Measurements from ENCODE around the gene ITFG2. TPM values are rescaled to one million over a fixed set of nuclear protein-coding genes. Genes with fewer than 3 reads are reported as not detected.

Gene ITFG2
- total and polyA plus RNA-seq, 8 donors, result 17.0 to 51.6 (median 24.1) TPM

- Histone ChIP-seq H3K4me1 (peaks cover 0 to 3% (median 0%) of the 10 kb centered on the region in 3 donors), H3K9me3 (no peaks in the 10 kb centered on the region), H3K27ac (no peak overlapping the region), H3K27me3 (no peaks in the 10 kb centered on the region), H3K36me3 (no peaks in the 10 kb centered on the region), H3K4me3 (no peak overlapping the region)
- no peak for DNase-seq
- intact Hi-C loops (cut with DNase I), result loop anchor here in 1 of 3 donors (2.0 kb wide), 1 partner anchor 46 kb away; no protein-coding TSS in a partner anchor
- FAIRE-seq, result no peak
- 42 to 44% methylated on average over 5 of the region's 5 CpGs for WGBS, 2 donors
- ATAC-seq, result no peak
- TF ChIP-seq CTCF (IDR thresholded peaks at IDR 0.05), result no peak
Measured at GRCh38 chr12:2785017-2785416, 27.5 kb upstream of the ITFG2 start.

DNA sequence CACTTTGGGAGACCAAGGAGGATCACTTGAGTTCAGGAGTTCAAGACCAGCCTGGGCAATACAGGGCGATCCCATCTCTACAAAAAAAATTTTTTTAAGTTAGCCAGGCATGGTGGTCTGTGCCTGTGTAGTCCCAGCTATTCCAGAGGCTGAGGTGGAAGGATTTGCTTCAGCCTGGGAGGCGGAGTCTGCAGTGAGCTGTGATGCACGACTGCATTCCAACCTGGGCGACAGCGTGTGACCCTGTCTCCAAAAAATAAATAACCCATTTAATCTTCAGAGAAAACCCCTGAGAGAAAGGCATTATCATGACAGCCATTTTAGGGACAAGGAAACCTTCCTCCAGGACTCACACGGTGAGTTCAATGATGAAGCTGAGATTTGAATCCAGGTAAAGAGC, 21.4 kb upstream of the ITFG2 start:
- FAIRE-seq, result no peak
- DNase-seq, result no peak
- no peak for TF ChIP-seq CTCF (IDR thresholded peaks at IDR 0.05)

GRCh38 chr12:2792671-2793500, 19.6 kb upstream of the ITFG2 start:
- FAIRE-seq, result no peak
- Histone ChIP-seq H3K27me3 (no peaks in the 10 kb centered on the region), H3K4me3 (no peak overlapping the region), H3K36me3 (no peaks in the 10 kb centered on the region), H3K27ac (no peak overlapping the region), H3K9me3 (no peaks in the 10 kb centered on the region), H3K4me1 (peaks cover 14% of the 10 kb centered on the region in 3 donors)
- WGBS, 2 donors, result 74 to 79% methylated on average over 25 of the region's 25 CpGs
- ATAC-seq, result no peak
- TF ChIP-seq CTCF (IDR thresholded peaks at IDR 0.05), result no peak
- intact Hi-C loops (cut with DNase I), result no loop called here
- no peak for DNase-seq

More for the DNA sequence above, 21.4 kb upstream of the ITFG2 start:
- no peaks in the 10 kb centered on the region for H3K36me3 ChIP-seq
- H3K27ac ChIP-seq, result no peak overlapping the region
- intact Hi-C loops (cut with DNase I), result no loop called here
- no peaks in the 10 kb centered on the region for H3K27me3 ChIP-seq
- ATAC-seq, result no peak
- H3K4me1 ChIP-seq, result no peaks in the 10 kb centered on the region
- WGBS, 2 donors, result 76 to 80% methylated on average over 6 of the region's 6 CpGs
- no peaks in the 10 kb centered on the region for H3K9me3 ChIP-seq
- no peak overlapping the region for H3K4me3 ChIP-seq

GRCh38 chr12:2793561-2793960, 18.9 kb upstream of the ITFG2 start:
- no peaks in the 10 kb centered on the region for H3K27me3 ChIP-seq
- H3K36me3 ChIP-seq, result peaks cover 0 to 6% (median 3%) of the 10 kb centered on the region in 3 donors
- TF ChIP-seq CTCF (IDR thresholded peaks at IDR 0.05), result no peak
- H3K4me3 ChIP-seq, result no peak overlapping the region
- no peak for DNase-seq
- intact Hi-C loops (cut with DNase I), result no loop called here
- WGBS, 2 donors, result 94% methylated on average over 21 of the region's 21 CpGs
- peaks cover 15 to 17% (median 15%) of the 10 kb centered on the region in 3 donors for H3K4me1 ChIP-seq
- ATAC-seq, result no peak
- FAIRE-seq, result no peak
- no peak overlapping the region for H3K27ac ChIP-seq
- H3K9me3 ChIP-seq, result no peaks in the 10 kb centered on the region

Measured in pancreas (tissue), 10 donors.